IMR-90 (cell line): ENCODE results near the gene RASGRP4.

Source experiments
- BHLHE40 ChIP-seq: fragments of 150-350 bp; IDR thresholded peaks from 2 replicates; pipeline ENCODE4 v1.6.1; 2016; ENCODE audit warnings: mild to moderate bottlenecking, low read depth, low read length
- CEBPB ChIP-seq: IDR thresholded peaks from 2 replicates; pipeline ENCODE4 v1.6.1; 2012; ENCODE audit warnings: low read depth, low read length, improper control_type of control experiment
- CTCF ChIP-seq: conservative IDR thresholded peaks from 2 replicates; pipeline ENCODE4 v1.5.1; 2012; ENCODE audit warnings: mild to moderate bottlenecking, low read depth, low read length, improper control_type of control experiment
- ELK1 ChIP-seq: fragments of 150-350 bp; IDR thresholded peaks from 2 replicates; pipeline ENCODE4 v1.6.1; 2016; ENCODE audit warnings: low read depth, mild to moderate bottlenecking, low read length, moderate library complexity, borderline replicate concordance
- FOS ChIP-seq: fragments of 150-350 bp; IDR thresholded peaks from 2 replicates; pipeline ENCODE4 v1.6.1; 2016; ENCODE audit warnings: low read depth, low read length
- MAFK ChIP-seq: IDR thresholded peaks from 2 replicates; pipeline ENCODE4 v1.6.1; 2012; ENCODE audit warnings: low read depth, low read length, improper control_type of control experiment
- MAZ ChIP-seq: IDR thresholded peaks from 2 replicates; pipeline ENCODE4 v1.6.1; 2012; ENCODE audit warnings: low read depth, mild to moderate bottlenecking, low read length, improper control_type of control experiment, moderate library complexity, borderline replicate concordance
- NFE2L2 ChIP-seq: fragments of 150-350 bp; IDR thresholded peaks from 2 replicates; pipeline ENCODE4 v1.6.1; 2016; ENCODE audit warnings: low read depth, mild to moderate bottlenecking, low read length
- POLR2A ChIP-seq: IDR thresholded peaks from 2 replicates; pipeline ENCODE4 v1.6.1; 2012; ENCODE audit warnings: mild to moderate bottlenecking, low read depth, low read length
- RAD21 ChIP-seq: IDR thresholded peaks from 2 replicates; pipeline ENCODE4 v1.6.1; 2012; ENCODE audit warnings: low read length, improper control_type of control experiment
- RFX5 ChIP-seq: IDR thresholded peaks from 2 replicates; pipeline ENCODE4 v1.8.0; 2012; ENCODE audit warnings: low read depth, mild to moderate bottlenecking, low read length, moderate library complexity
- SMC3 ChIP-seq: fragments of 150-350 bp; IDR thresholded peaks from 2 replicates; pipeline ENCODE4 v1.6.1; 2016; ENCODE audit warnings: low read depth, mild to moderate bottlenecking, antibody characterized with exemption, low read length, moderate library complexity
- USF2 ChIP-seq: fragments of 150-350 bp; IDR thresholded peaks from 2 replicates; pipeline ENCODE4 v1.6.1; 2017; ENCODE audit warnings: mild to moderate bottlenecking, antibody characterized with exemption, low read length, low read depth

- TF ChIP-seq POLR2A (no peak), SMC3 (no peak), CTCF (no peak), FOS (no peak), USF2 (no peak), CEBPB (no peak), ELK1 (no peak), MAFK (no peak), RAD21 (no peak), RFX5 (no peak), MAZ (no peak), BHLHE40 (no peak), NFE2L2 (no peak)
Measured at GRCh38 chr19:38360351-38360750, 65.7 kb downstream of the RASGRP4 start.
